PC-3 (cell line): ENCODE measurements around the gene NUDT3.

Experiments used
- CTCF ChIP-seq: fragments of 300-600 bp; sonication (generic); conservative IDR thresholded peaks from 2 replicates; pipeline ENCODE4 v1.5.1; 2017; ENCODE audit warnings: antibody characterized with exemption, low read depth, mild to moderate bottlenecking, low read length
- EZH2 ChIP-seq: fragments of 300-600 bp; sonication (generic); IDR thresholded peaks from one replicate; pipeline ENCODE4 v1.6.1; 2017; ENCODE audit warnings: antibody characterized with exemption, mild to moderate bottlenecking, low read length; ENCODE audit not compliant: unreplicated experiment
- EZH2phosphoT487 ChIP-seq: fragments of 300-600 bp; sonication (generic); IDR thresholded peaks from 2 replicates; pipeline ENCODE4 v1.6.1; 2018; ENCODE audit warnings: mild to moderate bottlenecking, antibody characterized with exemption, low read length, borderline replicate concordance

DNA sequence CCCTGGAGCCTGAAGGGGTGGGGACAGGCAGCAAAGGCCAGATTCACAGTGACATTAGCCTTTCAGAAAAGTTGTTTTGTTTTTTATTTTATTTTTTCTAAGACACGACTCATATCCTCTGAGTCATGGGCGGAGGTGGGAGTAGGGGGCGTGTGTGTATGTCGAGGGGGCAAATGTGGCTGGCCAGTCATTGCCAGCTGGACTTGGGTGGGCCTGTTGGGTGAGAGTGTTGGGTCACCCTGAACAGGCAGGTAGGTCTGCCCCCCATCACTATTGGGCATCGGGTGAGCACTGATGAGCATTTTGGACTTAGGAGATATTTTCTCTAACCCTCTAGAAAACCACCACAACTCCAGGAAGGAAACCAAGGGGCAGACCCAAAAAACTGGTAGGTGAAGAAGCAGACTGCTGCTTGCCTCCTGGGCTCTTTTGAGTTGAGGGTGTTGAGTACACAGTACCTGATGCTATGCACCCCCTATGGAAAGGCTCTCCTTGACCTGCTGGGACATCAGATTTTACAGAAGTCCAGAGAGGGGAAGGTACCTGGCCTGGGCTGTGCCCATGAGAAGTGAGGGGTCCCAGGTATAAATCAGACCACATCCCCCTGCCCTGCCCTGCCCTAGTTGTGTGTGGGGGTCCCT is 149.2 kb downstream of the NUDT3 start:
- no peak for TF ChIP-seq CTCF
- no peak for TF ChIP-seq EZH2
- TF ChIP-seq EZH2phosphoT487: no peak
